OCI-M2 (cell line): ENCODE measurements around the gene NAMPT.

Experiments
- DNase-seq: peaks from one replicate; lab custom pipeline; 2025; ENCODE audit not compliant: unreplicated experiment; lab: John Stamatoyannopoulos, UW

Gene NAMPT

GRCh38 chr7:106273009-106273668, 11.6 kb downstream of the NAMPT start:
- DNase-seq: no peak

- no peak for DNase-seq
Measured at GRCh38 chr7:106270122-106270977, 14.4 kb downstream of the NAMPT start.

GRCh38 chr7:106269254-106269961, 15.4 kb downstream of the NAMPT start:
- no peak for DNase-seq

- DNase-seq: no peak
Measured at GRCh38 chr7:106265133-106265532, 19.6 kb downstream of the NAMPT start.

GRCh38 chr7:106262221-106262881, 22.4 kb downstream of the NAMPT start:
- DNase-seq: no peak

- no peak for DNase-seq
Measured at GRCh38 chr7:106260136-106260561, 24.6 kb downstream of the NAMPT start.

- DNase-seq: no peak
Measured at GRCh38 chr7:106258789-106259188, 26.0 kb downstream of the NAMPT start.

GRCh38 chr7:106257752-106258151, 27.0 kb downstream of the NAMPT start:
- DNase-seq: no peak

GRCh38 chr7:106256144-106256543, 28.6 kb downstream of the NAMPT start:
- DNase-seq: no peak

- no peak for DNase-seq
Measured at GRCh38 chr7:106255246-106255645, 29.5 kb downstream of the NAMPT start.

- DNase-seq: no peak
Measured at GRCh38 chr7:106254525-106255116, 30.2 kb downstream of the NAMPT start.

- DNase-seq: no peak
Measured at GRCh38 chr7:106252568-106252967, 32.2 kb downstream of the NAMPT start.

GRCh38 chr7:106249488-106249887, 35.3 kb downstream of the NAMPT start:
- no peak for DNase-seq

GRCh38 chr7:106248600-106248999, 36.2 kb downstream of the NAMPT start:
- DNase-seq: no peak

GRCh38 chr7:106247841-106248240, 36.9 kb downstream of the NAMPT start:
- DNase-seq: no peak

GRCh38 chr7:106246902-106247711, 37.7 kb downstream of the NAMPT start:
- no peak for DNase-seq

GRCh38 chr7:106243893-106244292, 40.9 kb downstream of the NAMPT start:
- no peak for DNase-seq

- DNase-seq: no peak
Measured at GRCh38 chr7:106239406-106239805, 45.4 kb downstream of the NAMPT start.

- DNase-seq: no peak
Measured at GRCh38 chr7:106238830-106239229, 46.0 kb downstream of the NAMPT start.

- no peak for DNase-seq
Measured at GRCh38 chr7:106236065-106236464, 48.7 kb downstream of the NAMPT start.
